Activated CD4-positive, alpha-beta T cell treated with anti-CD3 and anti-CD28 coated beads, Interleukin-10, Interleukin-2, amounts not matched to agents 100 ng/mL and 50 ng/mL, durations not matched to agents 16 hours and 8 hours (primary cell): ENCODE data around the gene AHCTF1.
"Not testable (repeated sequence)": the region's sequence is repeated elsewhere in the genome, so short reads cannot be mapped to it uniquely, and the experiment has no call there.

ENCODE experiments used
- DNase-seq: peaks from one replicate; pipeline ENCODE4 v3.0.0-alpha.2; 2020

Gene AHCTF1

GRCh38 chr1:246921481-246921880 is 10.3 kb downstream of the AHCTF1 start:
- DNase-seq: no peak

- no peak for DNase-seq
These were observed 11.8 kb downstream of the AHCTF1 start for GRCh38 chr1:246919902-246920301.

- DNase-seq: not testable (repeated sequence)
These were observed 15.5 kb downstream of the AHCTF1 start for GRCh38 chr1:246916026-246916923.

- DNase-seq: peak; percentile 22
These were observed 24.3 kb downstream of the AHCTF1 start for GRCh38 chr1:246907472-246907871.

- no peak for DNase-seq
These were observed 24.9 kb downstream of the AHCTF1 start for GRCh38 chr1:246906833-246907232.

- DNase-seq: no peak
These were observed 29.9 kb downstream of the AHCTF1 start for GRCh38 chr1:246901874-246902273.

GRCh38 chr1:246897302-246897701 is 34.4 kb downstream of the AHCTF1 start:
- DNase-seq: no peak

- DNase-seq: peak; percentile 61
These were observed 38.4 kb downstream of the AHCTF1 start for GRCh38 chr1:246893191-246893939.

- no peak for DNase-seq
These were observed 40.6 kb downstream of the AHCTF1 start for GRCh38 chr1:246891105-246891504.

- no peak for DNase-seq
These were observed 43.2 kb downstream of the AHCTF1 start for GRCh38 chr1:246888522-246888921.

GRCh38 chr1:246885389-246885788 is 46.4 kb downstream of the AHCTF1 start:
- DNase-seq: not testable (repeated sequence)

GRCh38 chr1:246878551-246878950 is 53.2 kb downstream of the AHCTF1 start:
- no peak for DNase-seq

- DNase-seq: no peak
These were observed 55.3 kb downstream of the AHCTF1 start for GRCh38 chr1:246876431-246876830.

- DNase-seq: peak; percentile 84
These were observed 56.4 kb downstream of the AHCTF1 start for GRCh38 chr1:246875041-246876026.

- no peak for DNase-seq
These were observed 65.8 kb downstream of the AHCTF1 start for GRCh38 chr1:246865921-246866320.

- not testable (repeated sequence) for DNase-seq
These were observed 68.0 kb downstream of the AHCTF1 start for GRCh38 chr1:246863791-246864190.

GRCh38 chr1:246860401-246860800 is 71.3 kb downstream of the AHCTF1 start:
- DNase-seq: no peak

GRCh38 chr1:246856371-246856770 is 75.4 kb downstream of the AHCTF1 start:
- no peak for DNase-seq

GRCh38 chr1:246850640-246851039 is 81.1 kb downstream of the AHCTF1 start:
- DNase-seq: not testable (repeated sequence)

- DNase-seq: no peak
These were observed 87.9 kb downstream of the AHCTF1 start for GRCh38 chr1:246843876-246844275.

- DNase-seq: not testable (repeated sequence)
These were observed 91.0 kb downstream of the AHCTF1 start for GRCh38 chr1:246840761-246841160.

- DNase-seq: no peak
These were observed 93.7 kb downstream of the AHCTF1 start for GRCh38 chr1:246838118-246838456.
